ENCODE results near the gene CDKN2B-AS1.
A peak's percentile ranks its signal among the peaks of the same experiment; 100 is the strongest.

CDKN2B-AS1 gene

DNA sequence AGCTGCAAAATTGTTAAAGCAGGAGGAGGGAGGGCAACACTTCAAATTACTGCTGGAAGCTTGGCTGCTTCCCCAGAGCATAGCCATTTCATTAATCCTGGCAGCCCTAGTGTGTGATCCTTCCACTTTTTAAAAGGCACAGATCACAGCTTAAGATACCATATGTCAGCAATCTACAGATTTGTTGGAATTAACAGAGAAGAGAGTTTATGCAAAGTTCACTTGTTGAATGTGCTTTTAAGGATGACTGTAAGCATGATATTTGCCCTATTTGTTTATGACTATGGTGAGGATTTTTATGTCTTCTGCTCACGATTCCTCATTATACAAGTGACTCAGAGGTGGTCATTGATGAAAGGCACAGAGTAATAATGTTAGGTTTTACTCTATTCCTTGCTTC lies 170.6 kb downstream of the CDKN2B-AS1 start:
- DNase-seq: no peak

DNA sequence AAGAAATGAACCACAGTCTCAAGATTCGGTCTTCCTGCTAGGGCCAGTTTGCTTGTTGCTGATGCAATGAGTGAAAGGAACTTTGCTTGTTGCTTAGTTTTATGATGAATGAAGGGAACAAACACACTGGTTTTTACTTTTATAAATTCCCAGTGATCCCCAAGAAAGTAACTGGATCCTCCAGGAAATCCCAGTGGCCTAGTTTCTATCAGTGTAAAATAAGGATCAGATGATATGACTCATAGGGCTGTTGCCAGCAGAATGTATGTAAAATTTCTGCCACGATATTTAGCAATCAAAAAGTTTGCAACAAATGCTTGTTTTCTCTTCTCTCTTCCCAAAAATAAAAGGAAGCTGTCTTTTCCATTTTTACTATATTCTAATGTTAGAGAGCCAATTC lies 174.7 kb downstream of the CDKN2B-AS1 start:
- DNase-seq: peak; percentile 94

DNA sequence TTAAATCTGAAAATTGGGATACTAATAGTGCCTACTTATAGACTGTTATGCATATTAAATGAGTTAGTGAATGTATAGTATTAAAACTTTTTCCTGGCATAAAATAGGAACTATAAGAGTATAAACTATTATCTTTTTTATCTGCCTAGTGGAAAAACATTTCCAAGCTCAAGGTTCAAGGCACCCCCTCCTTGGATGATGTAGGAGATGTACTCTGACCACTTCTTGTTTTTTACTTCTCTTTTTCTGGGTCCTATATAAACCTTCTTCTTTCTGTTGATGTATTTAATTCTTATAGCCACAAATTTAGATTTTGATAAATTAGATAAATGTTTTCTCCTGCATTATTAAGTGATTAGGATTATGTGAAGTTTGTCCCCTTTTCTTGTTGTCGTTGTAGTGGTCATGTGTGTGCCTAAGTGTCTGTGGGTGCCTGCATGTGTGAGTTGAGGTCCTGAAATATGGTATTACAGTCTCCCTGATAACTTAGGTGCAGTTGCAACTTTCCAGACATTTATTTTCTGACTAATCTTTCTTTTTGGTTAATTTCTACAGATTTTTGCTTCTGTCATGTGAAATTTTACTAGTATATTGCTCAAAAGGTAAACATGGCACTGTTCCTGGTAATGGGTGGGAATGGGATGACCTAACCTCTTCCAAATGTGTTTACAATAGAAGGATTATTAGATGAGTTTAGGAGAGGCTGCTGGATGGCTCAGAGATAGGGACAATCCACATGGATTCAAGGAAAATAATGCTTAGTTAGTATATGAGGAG lies 175.3 kb downstream of the CDKN2B-AS1 start:
- DNase-seq: peak; percentile 78

Data from inflammatory macrophage treated with lipopolysaccharide for 4 hours (primary cell).